Activated CD4-positive, alpha-beta T cell treated with anti-CD3 and anti-CD28 coated beads, Interleukin-2, Interleukin-4, amounts not matched to agents 100 ng/mL and 50 ng/mL, durations not matched to agents 16 hours and 8 hours (primary cell): ENCODE measurements around the gene IGSF9B.

Experiments
- DNase-seq: peaks from one replicate; pipeline ENCODE4 v3.0.0-alpha.2; 2020; ENCODE audit warnings: low spot score

The IGSF9B gene

DNA sequence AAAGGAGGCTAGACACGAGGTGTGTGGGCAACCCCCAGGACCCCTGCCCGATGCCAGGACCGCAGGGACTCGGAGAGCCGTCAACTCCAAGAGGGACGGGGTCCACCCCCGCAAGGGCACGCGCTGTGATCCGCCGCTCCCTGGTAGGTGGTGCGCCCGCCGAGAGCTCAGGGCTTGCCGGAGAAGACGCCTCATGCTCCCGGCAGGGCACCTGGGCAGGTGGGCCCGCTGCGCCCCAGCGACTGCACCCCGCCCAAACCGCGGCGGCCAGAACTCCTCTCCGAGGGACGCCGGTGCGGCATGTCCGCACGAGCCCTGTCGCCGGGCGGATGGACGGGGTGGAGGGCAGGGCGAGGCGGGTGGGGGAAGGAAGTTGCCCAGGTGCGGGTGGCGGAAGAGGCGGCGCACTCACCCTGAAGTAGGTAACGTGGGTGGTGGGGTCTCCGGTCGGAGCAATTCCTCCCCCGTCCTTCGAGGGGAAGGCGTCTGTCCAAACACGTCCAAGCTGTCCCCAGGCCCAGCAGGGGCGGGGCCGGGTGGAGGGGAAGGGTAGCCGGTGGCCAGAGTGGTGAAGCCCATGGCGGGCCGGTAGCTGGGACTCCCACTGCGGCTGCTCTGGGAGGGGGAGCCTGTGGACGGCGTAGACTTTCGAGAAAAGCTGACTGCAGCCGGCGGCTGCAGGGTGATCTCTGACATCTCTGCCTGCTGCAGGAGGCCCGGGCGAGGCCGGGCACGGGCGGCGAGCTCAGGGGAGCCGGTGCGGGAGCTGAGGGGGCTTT is 37.2 kb downstream of the IGSF9B start:
- DNase-seq: no peak

DNA sequence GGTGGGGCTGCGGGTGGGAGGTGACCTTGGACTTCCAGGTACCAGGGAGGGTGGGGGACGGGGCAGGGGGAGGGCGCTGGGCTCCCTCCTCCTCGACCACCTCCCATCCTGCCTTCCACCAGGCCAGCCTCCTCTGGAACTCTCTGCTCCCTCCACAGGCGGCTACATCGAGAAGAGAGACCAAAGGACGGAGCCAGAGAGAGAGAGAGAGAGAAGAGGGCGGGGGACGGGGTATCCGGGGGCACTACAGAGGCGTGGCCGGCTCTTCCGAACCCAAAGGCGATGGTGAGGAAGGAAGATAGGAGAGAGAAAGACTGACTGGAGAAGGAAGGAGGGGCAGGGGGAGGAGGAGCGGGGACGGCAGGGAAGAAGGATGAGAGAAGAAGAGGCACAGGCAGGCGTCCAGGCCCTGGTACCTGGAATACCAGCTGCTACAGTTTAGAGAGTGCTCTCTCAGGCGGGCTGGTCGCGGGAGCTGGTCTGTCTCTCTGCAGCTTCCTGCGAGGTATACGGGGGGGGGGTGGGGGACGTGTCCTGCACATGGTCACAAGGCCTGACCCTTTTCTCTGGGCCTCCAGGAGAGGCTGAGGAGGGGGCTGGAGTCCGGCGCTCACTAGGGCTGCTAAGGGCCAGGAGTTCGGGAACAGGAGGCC is 38.0 kb downstream of the IGSF9B start:
- DNase-seq: no peak

DNA sequence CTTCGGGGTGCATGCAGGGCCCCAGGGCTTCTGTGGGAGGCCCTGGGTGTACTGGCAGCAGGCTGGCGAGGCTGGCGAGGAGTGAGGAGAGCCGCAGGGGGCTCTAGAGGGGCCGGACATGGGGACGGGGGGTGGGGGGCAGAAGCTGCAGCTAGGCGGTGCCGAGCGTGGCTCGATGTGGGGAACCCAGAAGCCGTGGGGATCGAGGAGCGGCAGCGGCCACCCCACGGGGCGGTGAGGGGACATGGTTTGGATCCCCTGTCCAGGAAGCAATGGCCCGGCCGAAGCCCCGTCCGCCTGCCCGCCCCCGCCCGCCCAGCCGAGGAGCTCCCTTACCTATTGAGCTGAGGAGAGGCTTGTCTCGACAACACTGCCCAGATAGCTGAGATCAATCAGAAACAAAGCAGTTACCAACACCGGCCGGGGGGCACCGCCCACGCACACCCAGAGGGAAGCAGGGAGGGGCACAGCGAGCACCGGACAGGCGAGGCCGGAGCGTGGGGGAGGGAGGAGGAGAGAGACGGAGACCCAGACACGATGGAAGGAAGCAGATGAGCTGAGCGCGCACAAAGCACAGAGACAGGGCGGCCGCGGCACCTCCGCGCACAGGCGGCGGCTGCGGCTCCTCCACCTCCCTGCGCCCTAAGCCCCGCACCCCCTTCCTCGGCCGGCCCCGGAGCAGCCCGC is 38.7 kb downstream of the IGSF9B start:
- no peak for DNase-seq

DNA sequence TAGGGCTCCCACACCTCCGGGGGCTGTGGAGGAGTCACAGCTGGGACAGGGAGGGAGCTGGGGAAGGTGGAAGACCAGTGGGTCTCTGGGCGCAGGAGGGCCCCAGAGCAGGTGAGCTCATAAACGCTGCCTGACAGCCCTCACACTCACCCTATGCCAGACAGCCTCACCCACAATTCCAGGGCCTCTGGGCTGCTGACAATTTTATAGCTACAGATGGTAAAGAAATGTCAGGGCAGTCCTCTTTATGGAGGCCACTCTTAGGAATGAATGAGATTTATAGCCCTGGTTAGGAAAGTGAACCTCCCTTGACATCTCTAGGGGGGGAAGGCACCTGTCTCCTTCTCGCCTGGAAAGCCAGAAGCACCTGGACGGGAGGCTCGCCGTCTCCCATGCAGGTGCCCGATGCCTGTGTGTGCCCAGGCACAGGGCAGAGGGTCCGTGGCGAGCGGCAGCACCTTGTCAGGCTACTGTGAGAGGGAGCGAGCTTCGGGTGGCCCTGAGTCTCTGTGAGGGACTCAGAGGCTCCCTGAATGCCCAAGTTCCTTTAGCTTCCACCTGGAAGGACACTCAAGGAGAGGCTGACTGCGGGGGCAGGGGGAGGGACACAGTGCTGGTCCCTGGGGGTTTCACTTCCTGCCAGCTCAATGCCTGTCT is 39.9 kb downstream of the IGSF9B start:
- no peak for DNase-seq

DNA sequence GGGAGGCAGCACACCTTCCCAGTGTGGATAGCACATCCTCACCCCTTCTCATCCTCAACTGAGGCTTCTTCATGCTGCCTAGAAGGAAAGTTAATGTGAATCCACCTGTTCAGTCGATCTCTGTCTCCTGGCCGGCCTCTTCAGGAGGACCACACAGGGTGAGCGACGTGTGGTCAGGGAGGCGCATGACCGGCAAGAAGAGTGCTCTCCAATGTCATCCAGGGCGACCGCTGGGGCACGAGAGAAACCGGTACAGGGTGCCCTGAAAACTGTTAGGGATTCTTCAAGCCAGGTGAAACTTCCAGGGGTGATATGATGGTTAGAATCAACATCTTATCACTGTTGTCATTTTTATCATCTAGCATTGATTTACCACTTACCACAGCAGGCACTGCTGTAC is 43.0 kb downstream of the IGSF9B start:
- no peak for DNase-seq

DNA sequence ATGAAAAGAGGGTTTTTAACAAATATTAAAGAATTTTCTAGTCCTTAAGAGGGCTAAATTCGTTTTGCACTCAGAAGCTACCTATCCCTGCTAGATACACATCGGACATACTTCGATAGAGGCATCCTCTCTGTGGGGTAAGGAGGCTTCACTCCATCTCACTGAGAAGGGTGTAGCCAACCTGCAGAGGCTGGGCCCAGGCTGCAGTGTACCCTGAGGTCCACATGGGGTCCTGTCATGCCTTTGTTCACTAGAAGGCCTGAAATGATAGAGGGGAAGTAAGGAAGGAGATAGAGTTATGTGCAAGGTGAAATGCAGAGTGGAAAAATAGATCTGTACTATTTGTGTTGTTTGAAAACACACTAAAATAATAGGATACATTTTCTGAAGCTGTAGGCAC is 45.6 kb downstream of the IGSF9B start:
- DNase-seq: no peak

DNA sequence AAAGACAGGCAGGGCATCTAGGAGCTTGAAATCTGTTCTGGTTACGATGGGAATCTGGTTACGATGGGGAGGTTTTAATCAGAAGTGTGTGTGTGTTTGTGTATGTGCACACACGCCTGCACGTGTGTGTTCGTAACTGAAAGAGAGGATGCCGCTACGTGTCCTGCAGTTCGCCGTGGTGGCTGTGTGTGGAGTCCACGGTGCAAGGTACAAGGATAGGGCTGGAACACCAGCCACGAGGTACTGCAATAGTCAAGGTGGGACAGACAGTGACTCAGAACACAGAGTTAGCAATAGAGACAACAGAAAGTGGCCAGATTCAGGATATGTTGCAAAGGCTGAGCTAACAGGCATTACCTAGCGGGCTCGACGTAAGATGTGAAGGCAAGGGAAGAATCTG is 46.7 kb downstream of the IGSF9B start:
- DNase-seq: no peak

DNA sequence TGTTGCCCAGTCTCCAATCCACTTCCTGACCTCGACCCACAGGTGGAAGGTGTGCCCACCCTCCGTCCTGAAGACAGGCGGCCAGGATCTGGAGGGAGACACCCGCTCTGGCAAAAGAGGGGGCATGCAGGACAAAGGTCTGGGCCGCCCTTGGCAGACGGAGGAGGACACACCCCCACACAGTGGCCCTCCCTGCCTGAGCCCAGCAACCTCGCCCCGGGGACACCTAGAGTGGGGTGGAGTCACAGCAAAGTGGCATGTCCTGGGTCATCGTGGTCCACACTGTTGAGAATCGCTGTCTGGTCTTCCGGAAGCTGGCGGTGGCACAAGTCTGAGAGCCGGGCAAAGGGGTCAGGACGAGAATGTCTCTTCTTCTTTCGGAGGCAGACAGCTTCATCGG is 47.9 kb downstream of the IGSF9B start:
- DNase-seq: no peak

DNA sequence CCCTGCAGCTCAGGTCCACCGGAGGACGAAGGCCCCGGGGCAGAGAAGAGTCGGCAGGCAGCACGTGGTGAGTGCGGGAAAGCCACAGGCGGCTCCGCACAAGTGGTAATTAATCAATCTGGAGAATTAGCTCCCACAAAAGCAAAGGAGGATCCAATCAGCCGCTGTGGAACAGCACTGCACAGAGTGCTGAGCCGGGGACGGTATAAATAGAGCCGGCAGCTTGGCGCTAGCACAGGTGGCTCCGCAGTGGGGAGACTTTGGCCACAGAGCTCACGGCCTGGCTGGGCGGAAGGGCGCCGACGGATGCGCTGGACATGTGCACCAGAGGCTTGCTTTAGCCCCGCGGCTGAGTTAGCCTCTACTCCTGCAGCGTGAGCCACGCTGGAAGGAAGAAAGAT is 48.9 kb downstream of the IGSF9B start:
- no peak for DNase-seq

DNA sequence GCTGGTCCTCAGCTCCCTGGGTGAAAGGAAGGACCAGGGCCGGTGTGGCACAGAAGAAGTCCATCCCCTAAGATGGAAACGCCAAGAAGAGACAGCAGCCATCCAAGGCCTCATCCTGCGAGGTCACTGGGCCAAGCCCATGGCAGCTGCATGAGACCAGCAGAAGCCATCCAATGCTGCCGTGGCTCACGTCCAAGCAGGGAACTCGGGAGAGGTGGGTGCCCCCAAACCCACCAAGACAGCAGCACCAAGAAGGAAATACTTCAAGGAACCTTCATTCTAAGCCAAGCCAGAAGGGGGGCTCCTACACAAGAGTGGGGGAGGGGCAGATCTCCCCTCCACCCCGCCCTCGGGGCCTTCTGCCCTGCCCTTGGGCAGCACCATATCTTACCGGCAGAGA is 49.6 kb downstream of the IGSF9B start:
- DNase-seq: no peak

DNA sequence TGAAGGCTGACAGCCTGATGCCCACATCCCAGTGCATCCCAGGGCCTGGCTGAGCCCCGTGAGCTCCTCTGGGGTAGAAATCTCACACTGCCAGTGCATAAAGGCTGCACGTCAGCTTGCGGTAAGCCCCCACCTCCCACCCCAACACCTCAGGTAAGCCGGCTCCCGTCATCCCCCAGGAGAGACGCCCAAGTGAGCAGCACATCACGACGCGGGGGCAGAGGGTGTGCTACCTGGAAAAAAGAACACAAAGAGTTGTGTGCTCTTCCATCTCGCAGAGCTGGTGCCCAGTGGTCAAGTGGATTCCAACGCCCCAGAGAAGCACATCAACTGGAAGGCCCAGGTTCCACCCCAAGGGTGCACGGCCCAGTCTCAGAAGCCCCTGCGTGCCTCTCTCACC is 50.0 kb downstream of the IGSF9B start:
- DNase-seq: no peak

DNA sequence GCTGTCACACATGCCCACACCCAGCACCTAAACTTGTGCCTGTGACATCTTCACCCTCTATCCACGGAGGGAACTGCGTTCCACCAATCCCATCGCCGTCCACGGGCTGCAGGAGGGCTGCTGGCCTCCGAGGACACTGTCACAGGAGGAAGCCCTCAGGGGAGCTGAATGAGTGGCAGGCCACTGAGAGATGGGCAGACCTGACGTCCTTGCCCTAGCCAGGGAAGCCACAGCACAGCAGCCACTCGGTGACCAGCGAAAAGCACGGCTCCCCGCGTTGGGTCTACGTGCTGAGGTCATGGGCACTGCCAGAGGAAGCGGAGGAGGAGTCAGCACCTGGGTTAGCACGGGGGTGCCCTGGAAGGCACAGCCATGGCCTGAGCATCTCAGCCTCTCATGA is 50.5 kb downstream of the IGSF9B start:
- DNase-seq: no peak

DNA sequence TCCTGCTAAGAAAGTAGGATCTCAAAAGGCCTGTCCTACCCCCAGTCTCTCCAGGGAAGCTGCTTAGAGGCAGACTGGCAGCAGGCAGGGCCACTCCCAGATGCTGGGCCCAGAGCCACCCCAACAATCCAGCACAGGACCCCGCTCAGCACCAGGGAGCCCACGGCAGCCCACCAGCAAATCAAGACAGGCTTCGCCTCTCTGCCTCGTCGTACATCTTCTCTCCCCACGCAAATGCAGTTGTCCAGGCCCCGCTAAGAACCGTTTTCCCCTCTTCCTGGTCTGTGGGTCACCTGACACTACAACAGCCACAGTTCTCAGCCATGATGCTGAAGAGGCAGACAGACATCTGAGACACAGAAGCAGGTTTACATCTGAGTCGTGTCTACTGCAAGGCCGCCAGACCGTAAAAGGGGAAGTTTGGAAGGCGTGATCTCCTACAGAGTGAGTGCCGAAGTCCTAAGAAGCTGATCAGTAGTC is 51.1 kb downstream of the IGSF9B start:
- no peak for DNase-seq

DNA sequence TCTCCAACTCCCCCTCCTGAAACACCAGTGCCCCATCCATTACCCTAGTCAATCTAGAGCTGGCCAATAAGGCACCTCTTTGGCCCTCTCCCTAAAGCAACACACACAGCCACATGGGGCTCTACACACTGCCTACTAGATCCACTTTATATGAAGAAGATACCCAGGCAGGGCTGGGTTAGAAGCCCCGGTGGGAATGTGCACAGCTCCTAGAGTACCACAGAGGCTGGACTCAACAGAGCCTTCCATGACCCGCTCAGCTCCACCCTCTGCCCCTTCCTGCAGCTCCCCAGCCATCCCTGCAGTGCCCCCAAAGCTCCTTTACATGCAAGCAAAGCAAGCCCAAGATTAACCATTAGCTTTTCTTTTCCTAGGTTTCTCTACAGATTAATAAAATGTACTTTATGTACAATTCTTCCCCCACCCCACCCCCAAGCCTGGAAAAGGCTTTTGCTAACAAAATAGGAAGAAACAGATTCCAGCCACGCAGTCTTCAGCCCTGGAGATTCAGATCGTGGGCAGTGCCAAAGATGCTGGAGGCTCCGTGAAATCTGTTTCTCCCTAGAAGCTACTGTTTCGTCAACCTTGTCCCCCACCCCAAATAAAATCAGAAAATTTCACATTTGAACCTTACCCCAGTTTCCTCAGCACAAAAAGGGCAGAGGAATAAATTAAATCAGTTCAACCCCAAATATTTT is 51.8 kb downstream of the IGSF9B start:
- DNase-seq: no peak

DNA sequence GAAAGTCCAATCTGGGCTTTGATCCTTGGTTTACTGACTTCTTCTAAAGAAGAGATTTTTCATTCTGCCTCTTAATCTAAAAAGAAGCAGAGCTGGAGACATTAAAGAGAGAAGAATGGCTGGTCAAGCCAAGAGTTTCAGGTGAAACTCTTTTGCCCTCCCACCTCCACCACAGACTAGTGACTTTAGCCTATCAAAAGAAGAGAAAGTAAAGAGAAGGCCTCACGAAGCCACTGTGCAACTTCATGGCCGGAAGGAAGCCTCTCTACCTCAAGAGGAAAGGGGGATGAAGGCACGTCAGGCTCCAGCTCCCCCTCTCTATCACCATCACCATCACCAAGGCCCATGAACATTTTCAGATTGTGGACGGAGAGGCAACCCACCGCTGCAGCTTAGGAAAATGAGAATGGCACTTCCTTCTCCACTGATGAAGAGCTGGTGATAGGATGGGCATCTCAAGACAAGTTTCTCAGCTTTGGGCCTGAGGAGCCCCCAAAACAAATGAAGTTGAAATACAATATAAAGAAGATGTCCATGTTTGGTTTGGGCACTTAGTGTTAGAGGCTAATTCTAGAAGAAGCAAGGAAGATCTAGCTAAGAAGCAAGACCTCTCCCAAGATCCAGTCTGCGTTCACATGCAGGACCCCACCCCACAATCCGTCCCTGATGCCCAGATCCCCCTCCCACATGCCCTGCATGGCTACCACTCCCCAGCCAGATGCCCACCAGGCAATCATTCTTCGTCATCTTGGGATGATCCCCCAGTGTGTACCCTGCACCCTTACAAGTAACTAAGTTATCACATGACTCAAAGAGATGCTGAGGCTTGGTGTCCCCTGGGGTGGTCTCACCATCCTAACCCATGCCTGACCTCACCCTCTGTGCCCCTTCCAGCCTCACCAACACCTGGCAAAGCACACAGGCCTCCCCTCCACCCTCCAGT is 52.6 kb downstream of the IGSF9B start:
- DNase-seq: no peak

DNA sequence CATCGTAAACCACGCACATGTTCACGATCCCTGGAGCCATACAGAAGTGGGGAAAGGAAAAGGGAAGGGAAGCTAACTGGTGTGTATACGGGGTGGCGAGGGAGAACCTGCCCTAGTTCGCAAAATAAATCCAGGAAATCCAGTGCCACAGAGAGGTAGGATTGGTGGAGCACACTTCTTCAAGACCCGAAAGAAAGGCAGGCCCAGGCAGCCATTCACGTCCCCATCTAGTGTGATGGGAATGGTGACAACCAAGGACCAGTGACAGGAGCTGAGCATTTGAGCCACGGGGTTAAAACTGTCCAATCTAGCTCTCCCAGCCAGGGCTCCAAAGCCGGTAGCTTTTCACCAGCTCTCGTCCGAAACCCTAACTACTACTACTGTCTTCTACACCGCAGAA is 53.7 kb downstream of the IGSF9B start:
- no peak for DNase-seq

DNA sequence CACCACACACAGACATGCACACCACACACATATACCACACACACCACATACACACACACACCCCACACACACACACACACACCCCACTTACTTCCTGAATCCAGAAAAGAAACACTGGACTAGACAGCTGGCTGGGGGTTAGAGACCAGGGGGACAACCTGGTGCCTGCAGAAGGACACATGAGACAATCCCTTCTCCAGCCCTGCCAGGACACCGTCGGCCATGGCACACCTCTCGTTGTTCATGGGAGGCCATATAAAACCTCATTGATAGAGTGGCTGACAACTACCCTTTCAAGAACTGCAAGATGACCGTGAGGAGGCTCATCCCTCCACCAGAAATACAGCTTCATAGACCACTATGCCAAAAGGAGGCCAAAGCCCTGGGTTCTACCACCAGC is 54.3 kb downstream of the IGSF9B start:
- no peak for DNase-seq

DNA sequence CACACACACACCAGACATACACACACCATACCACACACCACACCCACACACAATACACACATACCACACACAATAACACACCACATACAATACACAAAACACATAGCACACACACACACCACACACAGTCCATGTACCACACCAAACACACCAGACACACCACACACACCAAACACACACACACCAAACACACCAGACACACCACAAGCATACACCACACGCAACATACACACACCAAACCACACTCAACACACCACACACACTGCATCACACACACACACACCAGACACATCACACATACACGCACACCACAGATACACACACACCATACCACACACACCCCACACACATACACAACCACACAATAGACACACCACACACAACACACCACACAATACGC is 54.8 kb downstream of the IGSF9B start:
- no peak for DNase-seq

DNA sequence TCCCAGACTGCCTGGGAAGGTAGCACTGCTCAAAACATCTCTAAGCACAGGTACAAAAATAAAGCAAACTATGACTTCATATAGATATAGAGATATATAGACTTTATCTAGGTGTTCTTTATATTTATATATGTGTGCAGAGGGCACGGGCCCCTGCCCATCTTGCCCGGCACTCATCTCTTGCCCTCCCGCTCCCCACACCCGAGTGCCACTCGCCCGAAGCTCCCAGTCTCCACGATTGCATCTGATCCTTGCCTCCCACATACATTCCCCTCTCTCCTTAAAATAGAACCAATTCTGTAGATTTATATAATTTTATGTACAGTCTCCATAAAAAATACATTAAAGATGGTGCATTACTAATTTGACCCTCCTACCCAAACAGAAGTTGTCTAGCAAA is 55.5 kb downstream of the IGSF9B start:
- no peak for DNase-seq

DNA sequence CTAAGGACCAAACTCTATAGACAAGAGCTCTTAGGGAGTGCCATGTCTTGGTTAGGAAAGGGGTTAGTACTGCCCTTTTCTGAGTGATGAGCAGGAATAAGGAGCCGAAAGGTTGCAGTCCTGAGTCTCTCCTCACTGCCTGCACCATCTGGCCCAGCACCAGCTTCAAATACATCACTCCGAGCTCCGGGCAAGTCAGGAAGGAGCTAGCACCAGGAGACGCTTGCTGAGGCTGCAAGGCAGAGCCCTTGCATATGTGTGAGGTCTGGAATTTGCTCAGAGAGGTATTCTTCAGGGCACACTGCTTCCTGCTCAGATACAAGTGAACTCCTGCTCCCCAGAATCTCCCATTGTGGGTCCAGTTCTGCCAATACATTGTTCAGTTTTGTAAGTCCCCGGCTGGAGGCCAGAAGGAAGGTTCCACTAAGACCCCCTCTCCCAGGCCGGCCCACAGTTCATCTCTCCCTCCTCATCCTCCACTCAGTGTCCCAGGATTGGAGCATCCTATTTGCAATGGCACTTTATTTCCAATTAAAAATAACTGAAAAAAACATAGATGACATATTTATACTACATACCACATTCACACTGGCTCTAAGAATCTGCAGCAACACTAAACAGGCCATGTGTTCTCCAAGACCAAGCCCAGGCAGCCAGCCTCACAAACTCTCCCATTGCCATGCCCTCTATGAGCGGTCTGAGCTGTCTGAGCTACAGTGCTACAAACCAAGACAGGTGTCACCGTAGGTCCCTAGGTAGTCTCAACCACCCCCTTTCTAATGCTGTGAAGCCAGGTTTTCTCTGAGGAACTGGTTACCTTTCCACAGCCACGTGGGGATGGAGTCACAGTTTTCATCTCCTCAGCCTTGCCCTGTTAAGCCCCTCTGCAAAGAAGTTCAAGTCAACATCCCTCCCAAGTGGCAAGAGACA is 56.3 kb downstream of the IGSF9B start:
- DNase-seq: no peak
